H1 (cell line): ENCODE results near the gene TOP2B. TPM values are rescaled to one million over a fixed set of nuclear protein-coding genes. Genes with fewer than 3 reads are reported as not detected.

Experiments used
- CTCF ChIA-PET: fragments of 300-600 bp; sonication (Branson Sonifier 250); formaldehyde crosslinking; loops from one replicate; lab custom pipeline; 2021; ENCODE audit not compliant: partially characterized antibody; lab: Charles Lee
- POLR2A ChIA-PET: fragments of 300-600 bp; sonication (Branson Sonifier 250); formaldehyde crosslinking; loops from one replicate; lab custom pipeline; 2021; ENCODE audit warnings: inconsistent platforms; ENCODE audit not compliant: partially characterized antibody; lab: Charles Lee
- DNase-seq, 2 experiments: peaks; one replicate each; pipeline versions ENCODE4 v3.0.0 to v3.0.0-alpha.2; 2010 to 2022; ENCODE audit warnings: low spot score in 2 of 2, low read depth in 1 of 2, mixed read lengths in 1 of 2
- FAIRE-seq: peaks from 2 replicates; lab custom pipeline; 2011; peaks lifted over from hg19 to GRCh38; lab: Jason Lieb, UNC
- H2AFZ ChIP-seq: 2 replicates; pipeline ENCODE4 v1.8.1; 2012; ENCODE audit warnings: low read length, inconsistent platforms
- H2AK5ac ChIP-seq: 2 replicates; pipeline ENCODE4 v1.6.1; 2013; ENCODE audit warnings: low read depth, low read length
- H2BK120ac ChIP-seq: replicated peaks from 2 replicates; pipeline ENCODE3; 2013; ENCODE audit warnings: low read depth, low read length, inconsistent platforms
- H2BK12ac ChIP-seq: 2 replicates; pipeline ENCODE4 v1.6.1; 2013; ENCODE audit warnings: low read depth, low read length
- H2BK15ac ChIP-seq: 2 replicates; pipeline ENCODE4 v1.6.1; 2013; ENCODE audit warnings: low read length
- H2BK20ac ChIP-seq: 2 replicates; pipeline ENCODE4 v1.6.1; 2013; ENCODE audit warnings: low read length
- H2BK5ac ChIP-seq: 2 replicates; pipeline ENCODE4 v1.6.1; 2013; ENCODE audit warnings: low read depth, low read length
- H3K14ac ChIP-seq: 2 replicates; pipeline ENCODE4 v1.6.1; 2013; ENCODE audit warnings: inconsistent platforms; ENCODE audit not compliant: insufficient read length
- H3K18ac ChIP-seq: 2 replicates; pipeline ENCODE4 v1.6.1; 2013; ENCODE audit warnings: low read length; ENCODE audit errors: extremely low read depth
- H3K23ac ChIP-seq: 2 replicates; pipeline ENCODE4 v1.6.1; 2013; ENCODE audit warnings: inconsistent platforms; ENCODE audit not compliant: insufficient read length
- H3K23me2 ChIP-seq: 2 replicates; pipeline ENCODE4 v1.6.1; 2013; ENCODE audit warnings: low read depth, low read length
- H3K27ac ChIP-seq: 2 replicates; pipeline ENCODE4 v1.6.1; 2011; ENCODE audit warnings: low read depth, low read length, inconsistent platforms
- H3K27me3 ChIP-seq, 4 experiments: replicated peaks in 1 of 4; 1 replicate in 1 of 4; 2 replicates in 3 of 4; pipeline versions ENCODE4 v1.6.1 to v1.8.1; 2011 to 2013; ENCODE audit warnings: low read length in 3 of 4, mild to moderate bottlenecking in 3 of 4, inconsistent platforms in 2 of 4, mixed read lengths in 2 of 4, moderate library complexity in 1 of 4; ENCODE audit not compliant: control insufficient read depth in 3 of 4, insufficient read depth in 3 of 4; ENCODE audit errors: extremely low read depth in 1 of 4
- H3K36me3 ChIP-seq, 4 experiments: 2 replicates each; pipeline versions ENCODE4 v1.6.1 to v1.8.1; 2011 to 2013; ENCODE audit warnings: mild to moderate bottlenecking in 4 of 4, low read length in 3 of 4, moderate library complexity in 2 of 4, control low read depth in 1 of 4, inconsistent platforms in 1 of 4; ENCODE audit not compliant: insufficient read depth in 4 of 4, control insufficient read depth in 2 of 4
- H3K4ac ChIP-seq: replicated peaks from 2 replicates; pipeline ENCODE3; 2013; ENCODE audit warnings: low read length, low read depth, mixed read lengths, inconsistent platforms; ENCODE audit not compliant: insufficient read length
- H3K4me1 ChIP-seq, 4 experiments: replicated peaks in 1 of 4; 1 replicate in 1 of 4; 2 replicates in 3 of 4; pipeline versions ENCODE4 v1.6.1 to v1.8.1; 2011 to 2013; ENCODE audit warnings: low read length in 3 of 4, inconsistent platforms in 2 of 4, mixed read lengths in 1 of 4; ENCODE audit not compliant: insufficient read depth in 4 of 4, control insufficient read depth in 3 of 4
- H3K4me2 ChIP-seq, 2 experiments: 2 replicates each; pipeline versions ENCODE4 v1.6.1 to v1.8.1; 2011 to 2013; ENCODE audit warnings: low read depth in 2 of 2, low read length in 2 of 2, control low read depth in 1 of 2, inconsistent platforms in 1 of 2, mild to moderate bottlenecking in 1 of 2; ENCODE audit not compliant: insufficient read depth in 1 of 2
- H3K4me3 ChIP-seq, 4 experiments: fragments of 200-600, 300-600 bp in 1 of 4; sonication (generic), shearing (Covaris generic), sonication (Bioruptor Twin) in 1 of 4; 2 replicates each; pipeline versions ENCODE4 v1.5.1 to v1.8.1; 2011 to 2016; ENCODE audit warnings: low read length in 4 of 4, low read depth in 3 of 4, control low read depth in 2 of 4, inconsistent platforms in 2 of 4, mild to moderate bottlenecking in 2 of 4, mixed read lengths in 1 of 4, moderate library complexity in 1 of 4; ENCODE audit not compliant: insufficient read depth in 2 of 4; ENCODE audit errors: extremely low read depth in 1 of 4
- H3K56ac ChIP-seq: replicated peaks from 2 replicates; pipeline ENCODE3; 2013; ENCODE audit warnings: low read depth, mild to moderate bottlenecking, mixed read lengths, low read length, inconsistent platforms; ENCODE audit not compliant: insufficient read length
- H3K79me1 ChIP-seq: 2 replicates; pipeline ENCODE4 v1.6.1; 2013; ENCODE audit warnings: low read depth, low read length, control low read depth
- H3K79me2 ChIP-seq, 2 experiments: 2 replicates each; pipeline versions ENCODE4 v1.6.1 to v1.8.1; 2012 to 2013; ENCODE audit warnings: low read length in 2 of 2, mild to moderate bottlenecking in 2 of 2, inconsistent platforms in 1 of 2; ENCODE audit not compliant: insufficient read depth in 2 of 2, control insufficient read depth in 1 of 2
- H3K9ac ChIP-seq, 4 experiments: replicated peaks in 1 of 4; 1 replicate in 1 of 4; 2 replicates in 3 of 4; pipeline versions ENCODE4 v1.6.1 to v1.8.1; 2011 to 2013; ENCODE audit warnings: low read depth in 3 of 4, low read length in 3 of 4, control low read depth in 2 of 4, mild to moderate bottlenecking in 2 of 4, moderate library complexity in 2 of 4, inconsistent platforms in 1 of 4; ENCODE audit errors: extremely low read depth in 1 of 4
- H3K9me3 ChIP-seq, 2 experiments: 2 replicates each; pipeline versions ENCODE4 v1.6.1 to v1.8.1; 2012 to 2013; ENCODE audit warnings: mild to moderate bottlenecking in 2 of 2, moderate library complexity in 2 of 2, control low read depth in 1 of 2, inconsistent platforms in 1 of 2, low read depth in 1 of 2, low read length in 1 of 2, mixed read lengths in 1 of 2; ENCODE audit not compliant: insufficient read depth in 2 of 2
- H4K20me1 ChIP-seq, 2 experiments: replicated peaks in 1 of 2; 2 replicates each; pipeline versions ENCODE3 to v1.8.1; 2011 to 2013; ENCODE audit warnings: inconsistent platforms in 2 of 2, low read length in 2 of 2, mild to moderate bottlenecking in 1 of 2; ENCODE audit not compliant: insufficient read depth in 2 of 2, control insufficient read depth in 1 of 2
- H4K5ac ChIP-seq: 2 replicates; pipeline ENCODE4 v1.6.1; 2013; ENCODE audit warnings: low read length, low read depth, mixed read lengths, inconsistent platforms; ENCODE audit not compliant: insufficient read length
- H4K8ac ChIP-seq: 2 replicates; pipeline ENCODE4 v1.8.0; 2013; ENCODE audit warnings: mild to moderate bottlenecking, moderate library complexity, low read length, inconsistent platforms; ENCODE audit not compliant: insufficient read depth; ENCODE audit errors: extremely low read depth
- H4K91ac ChIP-seq: replicated peaks from 2 replicates; pipeline ENCODE3; 2013; ENCODE audit warnings: low read length, mixed read lengths, inconsistent platforms; ENCODE audit not compliant: insufficient read length
- ATF3 ChIP-seq: IDR thresholded peaks from 2 replicates; pipeline ENCODE4 v1.6.1; 2011; ENCODE audit warnings: low read depth, mild to moderate bottlenecking, low read length; ENCODE audit not compliant: insufficient read depth
- E2F6 ChIP-seq: IDR thresholded peaks from 2 replicates; pipeline ENCODE4 v1.6.1; 2012; ENCODE audit warnings: inconsistent platforms
- EP300 ChIP-seq, 2 experiments: IDR thresholded peaks; 1 replicate in 1 of 2; 2 replicates in 1 of 2; pipeline ENCODE4 v1.6.1; 2011 to 2012; ENCODE audit warnings: low read depth in 2 of 2, low read length in 2 of 2, mild to moderate bottlenecking in 2 of 2, borderline replicate concordance in 1 of 2, inconsistent platforms in 1 of 2, moderate library complexity in 1 of 2
- EZH2 ChIP-seq: fragments of 200-600 bp; sonication (generic); IDR thresholded peaks from 2 replicates; pipeline ENCODE4 v1.7.1; 2012; ENCODE audit warnings: low read depth, mild to moderate bottlenecking, moderate library complexity, low read length, inconsistent platforms; ENCODE audit not compliant: severe bottlenecking
- HDAC6 ChIP-seq: IDR thresholded peaks from one replicate; pipeline ENCODE4 v1.7.1; 2012; ENCODE audit warnings: low read depth, mild to moderate bottlenecking, inconsistent platforms, low read length, moderate library complexity
- JUN ChIP-seq: IDR thresholded peaks from 2 replicates; pipeline ENCODE4 v1.6.1; 2011; ENCODE audit warnings: low read depth, mild to moderate bottlenecking, improper control_type of control experiment, low read length
- SAP30 ChIP-seq: fragments of 300-600 bp; sonication (generic); IDR thresholded peaks from 2 replicates; pipeline ENCODE4 v1.7.1; 2012; ENCODE audit warnings: low read length, moderate library complexity, mild to moderate bottlenecking, inconsistent platforms; ENCODE audit not compliant: insufficient read depth, insufficient replicate concordance
- SP1 ChIP-seq: IDR thresholded peaks from 2 replicates; pipeline ENCODE4 v1.6.1; 2011; ENCODE audit warnings: low read depth, low read length
- TEAD4 ChIP-seq: IDR thresholded peaks from 2 replicates; pipeline ENCODE4 v1.6.1; 2012; ENCODE audit warnings: low read depth, low read length, inconsistent platforms, mixed read lengths
- USF2 ChIP-seq: IDR thresholded peaks from 2 replicates; pipeline ENCODE4 v1.6.1; 2011; ENCODE audit warnings: low read length, improper control_type of control experiment
- ZNF274 ChIP-seq: IDR thresholded peaks from 2 replicates; pipeline ENCODE4 v1.7.0; 2012; ENCODE audit warnings: low read length, borderline replicate concordance; ENCODE audit errors: extremely low read depth
- WGBS, 2 experiments: shearing (Covaris generic) in 1 of 2; methylation state at CpG; one replicate each; pipeline versions ENCODE4 v1.1.6 to v1.1.7; 2013 to 2015; ENCODE audit warnings: low lambda C conversion rate in 2 of 2, mixed read lengths in 2 of 2, inconsistent platforms in 1 of 2, low coverage in 1 of 2, missing lambda C conversion rate in 1 of 2; ENCODE audit not compliant: insufficient replicate concordance in 2 of 2, insufficient coverage in 1 of 2, insufficient read length in 1 of 2; ENCODE audit errors: extremely low coverage in 1 of 2, missing lambda C conversion rate in 1 of 2; 5-methylcytosine and 5-hydroxymethylcytosine counted together
- polyA plus RNA-seq, 7 experiments: library from polyadenylated mRNA; depleted of rRNA in 3 of 7; stranded (reverse) in 5 of 7; unstranded in 2 of 7; fragments of >200 nt in 5 of 7; fragments of 200-250 nt in 2 of 7; gene quantifications; 1 replicate in 5 of 7; 2 replicates in 1 of 7; 4 replicates in 1 of 7; pipeline versions ENCODE4 v1.2.1 to v1.2.3, GENCODE V29; 2011 to 2013; ENCODE audit warnings: missing spikeins in 2 of 7, mixed read lengths in 2 of 7
- total RNA-seq: library from RNA; stranded (reverse); fragmentation: NEBNext Ultra II Directional; extraction: Animal tissue kit (Norgen Biotek cat#: 25700); gene quantifications from 2 replicates; pipeline ENCODE4 v1.2.1, GENCODE V29; 2021

Gene TOP2B
- total and polyA plus RNA-seq, 2 of the 8 experiments (the other 6 are each of a cell fraction or from before 2014, with no cell fraction given): 34.9 to 206 TPM

- POLR2A ChIA-PET: no interaction called here
- Histone ChIP-seq H3K27me3 (no peaks in the 10 kb centered on the region), H3K79me1 (no peaks in the 10 kb centered on the region), H3K23ac (no peak overlapping the region), H4K20me1 (no peaks in the 10 kb centered on the region), H3K4ac (no peak overlapping the region), H3K9me3 (no peaks in the 10 kb centered on the region), H3K4me3 (no peak overlapping the region), H4K8ac (no peak overlapping the region), H3K36me3 (no peaks in the 10 kb centered on the region), H3K9ac (no peak overlapping the region), H2BK20ac (no peak overlapping the region), H2AK5ac (no peak overlapping the region), H3K14ac (no peak overlapping the region), H4K91ac (no peak overlapping the region), H2BK15ac (no peak overlapping the region), H3K4me1 (no peaks in the 10 kb centered on the region), H3K18ac (no peak overlapping the region), H2AFZ (no peak overlapping the region), H3K56ac (no peak overlapping the region), H2BK120ac (no peak overlapping the region), H2BK12ac (no peak overlapping the region), H2BK5ac (no peak overlapping the region), H3K79me2 (no peaks in the 10 kb centered on the region), H4K5ac (no peak overlapping the region), H3K23me2 (no peaks in the 10 kb centered on the region; the same call in 1 of the 2 replicates), H3K4me2 (no peak overlapping the region), H3K27ac (no peak overlapping the region)
- CTCF ChIA-PET: interaction anchor here (0.6 to 1.6 kb wide), 3 partner anchors 8 to 16 kb away, joined by 3 to 4 read pairs (median 4); no protein-coding TSS in a partner anchor
- WGBS, 2 experiments: 88% methylated on average over 1 of the region's 1 CpG; no CpG with 5 or more reads in 1 of the 2 experiments
- no peak for DNase-seq
- no peak for FAIRE-seq
- no peak for TF ChIP-seq JUN
- TF ChIP-seq E2F6: no peak
- TF ChIP-seq ATF3: no peak
- no peak for TF ChIP-seq EP300 (IDR thresholded peaks at IDR 0.05; ENCODE audit: borderline replicate concordance in 1 of 2, low read depth in 2 of 2, low read length in 2 of 2)
- no peak for TF ChIP-seq USF2
- no peak for TF ChIP-seq SP1
- TF ChIP-seq HDAC6: no peak
- no peak for TF ChIP-seq TEAD4
- no peak for TF ChIP-seq ZNF274
- TF ChIP-seq SAP30: no peak
- no peak for TF ChIP-seq EZH2
Measured at GRCh38 chr3:25563601-25564000, 101.1 kb downstream of the TOP2B start.
